GM23338 (cell line): ENCODE results near the gene ACOD1.

ENCODE experiments used
- CREB1 ChIP-seq: fragments of 250-450 bp; sonication (Bioruptor Pico); IDR thresholded peaks from 2 replicates; pipeline ENCODE4 v1.5.0; 2020; ENCODE audit warnings: low read depth, mild to moderate bottlenecking, moderate library complexity
- EZH2 ChIP-seq: fragments of 200-600 bp; sonication (generic); IDR thresholded peaks from one replicate; pipeline ENCODE4 v1.8.0; 2017; ENCODE audit warnings: antibody characterized with exemption, mild to moderate bottlenecking, low read depth; ENCODE audit not compliant: unreplicated experiment
- POLR2AphosphoS5 ChIP-seq: IDR thresholded peaks from 2 replicates; pipeline ENCODE4 v1.6.1; 2016; ENCODE audit warnings: antibody characterized with exemption, low read depth
- TF ChIP-seq, protein P1 (sequence below), 2 experiments: fragments of 200-600 bp in 1 of 2; sonication (generic) in 1 of 2; conservative IDR thresholded peaks; 2 replicates each; pipeline versions ENCODE4 v1.5.1 to v1.6.1; 2016 to 2017; ENCODE audit warnings: antibody characterized with exemption in 2 of 2, low read depth in 2 of 2, mild to moderate bottlenecking in 2 of 2, moderate library complexity in 1 of 2

DNA sequence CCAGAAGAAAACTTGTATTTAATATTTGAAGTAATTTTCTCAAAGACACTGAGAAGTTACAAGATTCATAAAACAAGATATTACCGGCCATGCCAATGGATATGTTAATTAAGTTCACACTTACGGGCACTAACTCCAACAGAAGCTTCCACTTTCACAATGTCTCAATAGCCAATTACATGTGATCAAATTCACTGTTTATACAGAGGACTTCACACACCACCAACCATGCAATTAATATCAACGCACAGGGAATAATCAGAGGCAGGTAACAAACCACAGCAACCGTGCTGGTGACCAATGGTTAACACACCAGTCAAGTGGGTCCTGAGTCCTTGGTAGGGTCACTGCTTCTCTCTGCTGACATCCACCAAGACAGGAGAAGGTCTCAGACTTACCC is 5.9 kb upstream of the ACOD1 start:
- TF ChIP-seq, protein P1, sequence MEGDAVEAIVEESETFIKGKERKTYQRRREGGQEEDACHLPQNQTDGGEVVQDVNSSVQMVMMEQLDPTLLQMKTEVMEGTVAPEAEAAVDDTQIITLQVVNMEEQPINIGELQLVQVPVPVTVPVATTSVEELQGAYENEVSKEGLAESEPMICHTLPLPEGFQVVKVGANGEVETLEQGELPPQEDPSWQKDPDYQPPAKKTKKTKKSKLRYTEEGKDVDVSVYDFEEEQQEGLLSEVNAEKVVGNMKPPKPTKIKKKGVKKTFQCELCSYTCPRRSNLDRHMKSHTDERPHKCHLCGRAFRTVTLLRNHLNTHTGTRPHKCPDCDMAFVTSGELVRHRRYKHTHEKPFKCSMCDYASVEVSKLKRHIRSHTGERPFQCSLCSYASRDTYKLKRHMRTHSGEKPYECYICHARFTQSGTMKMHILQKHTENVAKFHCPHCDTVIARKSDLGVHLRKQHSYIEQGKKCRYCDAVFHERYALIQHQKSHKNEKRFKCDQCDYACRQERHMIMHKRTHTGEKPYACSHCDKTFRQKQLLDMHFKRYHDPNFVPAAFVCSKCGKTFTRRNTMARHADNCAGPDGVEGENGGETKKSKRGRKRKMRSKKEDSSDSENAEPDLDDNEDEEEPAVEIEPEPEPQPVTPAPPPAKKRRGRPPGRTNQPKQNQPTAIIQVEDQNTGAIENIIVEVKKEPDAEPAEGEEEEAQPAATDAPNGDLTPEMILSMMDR (conservative IDR thresholded peaks at IDR 0.05; ENCODE audit: low read depth in 2 of 2): no peak
- no peak for TF ChIP-seq CREB1 (CRISPR knock-in tag)
- TF ChIP-seq EZH2: no peak
- no peak for TF ChIP-seq POLR2AphosphoS5
